H1 (cell line): Measurements from ENCODE around the gene KLRC2. TPM values are rescaled to one million over a fixed set of nuclear protein-coding genes. Genes with fewer than 3 reads are reported as not detected.

ENCODE experiments used
- CTCF ChIA-PET: fragments of 300-600 bp; sonication (Branson Sonifier 250); formaldehyde crosslinking; loops from one replicate; lab custom pipeline; 2021; ENCODE audit not compliant: partially characterized antibody; lab: Charles Lee
- POLR2A ChIA-PET: fragments of 300-600 bp; sonication (Branson Sonifier 250); formaldehyde crosslinking; loops from one replicate; lab custom pipeline; 2021; ENCODE audit warnings: inconsistent platforms; ENCODE audit not compliant: partially characterized antibody; lab: Charles Lee
- DNase-seq, 2 experiments: peaks; one replicate each; pipeline versions ENCODE4 v3.0.0 to v3.0.0-alpha.2; 2010 to 2022; ENCODE audit warnings: low spot score in 2 of 2, low read depth in 1 of 2, mixed read lengths in 1 of 2
- FAIRE-seq: peaks from 2 replicates; lab custom pipeline; 2011; peaks lifted over from hg19 to GRCh38; lab: Jason Lieb, UNC
- H2AFZ ChIP-seq: 2 replicates; pipeline ENCODE4 v1.8.1; 2012; ENCODE audit warnings: low read length, inconsistent platforms
- H2AK5ac ChIP-seq: 2 replicates; pipeline ENCODE4 v1.6.1; 2013; ENCODE audit warnings: low read depth, low read length
- H2BK120ac ChIP-seq: replicated peaks from 2 replicates; pipeline ENCODE3; 2013; ENCODE audit warnings: low read depth, low read length, inconsistent platforms
- H2BK12ac ChIP-seq: 2 replicates; pipeline ENCODE4 v1.6.1; 2013; ENCODE audit warnings: low read depth, low read length
- H2BK15ac ChIP-seq: 2 replicates; pipeline ENCODE4 v1.6.1; 2013; ENCODE audit warnings: low read length
- H2BK20ac ChIP-seq: 2 replicates; pipeline ENCODE4 v1.6.1; 2013; ENCODE audit warnings: low read length
- H2BK5ac ChIP-seq: 2 replicates; pipeline ENCODE4 v1.6.1; 2013; ENCODE audit warnings: low read depth, low read length
- H3K14ac ChIP-seq: 2 replicates; pipeline ENCODE4 v1.6.1; 2013; ENCODE audit warnings: inconsistent platforms; ENCODE audit not compliant: insufficient read length
- H3K18ac ChIP-seq: 2 replicates; pipeline ENCODE4 v1.6.1; 2013; ENCODE audit warnings: low read length; ENCODE audit errors: extremely low read depth
- H3K23ac ChIP-seq: 2 replicates; pipeline ENCODE4 v1.6.1; 2013; ENCODE audit warnings: inconsistent platforms; ENCODE audit not compliant: insufficient read length
- H3K23me2 ChIP-seq: 2 replicates; pipeline ENCODE4 v1.6.1; 2013; ENCODE audit warnings: low read depth, low read length
- H3K27ac ChIP-seq: 2 replicates; pipeline ENCODE4 v1.6.1; 2011; ENCODE audit warnings: low read depth, low read length, inconsistent platforms
- H3K27me3 ChIP-seq, 4 experiments: replicated peaks in 1 of 4; 1 replicate in 1 of 4; 2 replicates in 3 of 4; pipeline versions ENCODE4 v1.6.1 to v1.8.1; 2011 to 2013; ENCODE audit warnings: low read length in 3 of 4, mild to moderate bottlenecking in 3 of 4, inconsistent platforms in 2 of 4, mixed read lengths in 2 of 4, moderate library complexity in 1 of 4; ENCODE audit not compliant: control insufficient read depth in 3 of 4, insufficient read depth in 3 of 4; ENCODE audit errors: extremely low read depth in 1 of 4
- H3K36me3 ChIP-seq, 4 experiments: 2 replicates each; pipeline versions ENCODE4 v1.6.1 to v1.8.1; 2011 to 2013; ENCODE audit warnings: mild to moderate bottlenecking in 4 of 4, low read length in 3 of 4, moderate library complexity in 2 of 4, control low read depth in 1 of 4, inconsistent platforms in 1 of 4; ENCODE audit not compliant: insufficient read depth in 4 of 4, control insufficient read depth in 2 of 4
- H3K4ac ChIP-seq: replicated peaks from 2 replicates; pipeline ENCODE3; 2013; ENCODE audit warnings: low read length, low read depth, mixed read lengths, inconsistent platforms; ENCODE audit not compliant: insufficient read length
- H3K4me1 ChIP-seq, 4 experiments: replicated peaks in 1 of 4; 1 replicate in 1 of 4; 2 replicates in 3 of 4; pipeline versions ENCODE4 v1.6.1 to v1.8.1; 2011 to 2013; ENCODE audit warnings: low read length in 3 of 4, inconsistent platforms in 2 of 4, mixed read lengths in 1 of 4; ENCODE audit not compliant: insufficient read depth in 4 of 4, control insufficient read depth in 3 of 4
- H3K4me2 ChIP-seq, 2 experiments: 2 replicates each; pipeline versions ENCODE4 v1.6.1 to v1.8.1; 2011 to 2013; ENCODE audit warnings: low read depth in 2 of 2, low read length in 2 of 2, control low read depth in 1 of 2, inconsistent platforms in 1 of 2, mild to moderate bottlenecking in 1 of 2; ENCODE audit not compliant: insufficient read depth in 1 of 2
- H3K4me3 ChIP-seq, 4 experiments: fragments of 200-600, 300-600 bp in 1 of 4; sonication (generic), shearing (Covaris generic), sonication (Bioruptor Twin) in 1 of 4; 2 replicates each; pipeline versions ENCODE4 v1.5.1 to v1.8.1; 2011 to 2016; ENCODE audit warnings: low read length in 4 of 4, low read depth in 3 of 4, control low read depth in 2 of 4, inconsistent platforms in 2 of 4, mild to moderate bottlenecking in 2 of 4, mixed read lengths in 1 of 4, moderate library complexity in 1 of 4; ENCODE audit not compliant: insufficient read depth in 2 of 4; ENCODE audit errors: extremely low read depth in 1 of 4
- H3K56ac ChIP-seq: replicated peaks from 2 replicates; pipeline ENCODE3; 2013; ENCODE audit warnings: low read depth, mild to moderate bottlenecking, mixed read lengths, low read length, inconsistent platforms; ENCODE audit not compliant: insufficient read length
- H3K79me1 ChIP-seq: 2 replicates; pipeline ENCODE4 v1.6.1; 2013; ENCODE audit warnings: low read depth, low read length, control low read depth
- H3K79me2 ChIP-seq, 2 experiments: 2 replicates each; pipeline versions ENCODE4 v1.6.1 to v1.8.1; 2012 to 2013; ENCODE audit warnings: low read length in 2 of 2, mild to moderate bottlenecking in 2 of 2, inconsistent platforms in 1 of 2; ENCODE audit not compliant: insufficient read depth in 2 of 2, control insufficient read depth in 1 of 2
- H3K9ac ChIP-seq, 4 experiments: replicated peaks in 1 of 4; 1 replicate in 1 of 4; 2 replicates in 3 of 4; pipeline versions ENCODE4 v1.6.1 to v1.8.1; 2011 to 2013; ENCODE audit warnings: low read depth in 3 of 4, low read length in 3 of 4, control low read depth in 2 of 4, mild to moderate bottlenecking in 2 of 4, moderate library complexity in 2 of 4, inconsistent platforms in 1 of 4; ENCODE audit errors: extremely low read depth in 1 of 4
- H3K9me3 ChIP-seq, 2 experiments: 2 replicates each; pipeline versions ENCODE4 v1.6.1 to v1.8.1; 2012 to 2013; ENCODE audit warnings: mild to moderate bottlenecking in 2 of 2, moderate library complexity in 2 of 2, control low read depth in 1 of 2, inconsistent platforms in 1 of 2, low read depth in 1 of 2, low read length in 1 of 2, mixed read lengths in 1 of 2; ENCODE audit not compliant: insufficient read depth in 2 of 2
- H4K20me1 ChIP-seq, 2 experiments: replicated peaks in 1 of 2; 2 replicates each; pipeline versions ENCODE3 to v1.8.1; 2011 to 2013; ENCODE audit warnings: inconsistent platforms in 2 of 2, low read length in 2 of 2, mild to moderate bottlenecking in 1 of 2; ENCODE audit not compliant: insufficient read depth in 2 of 2, control insufficient read depth in 1 of 2
- H4K5ac ChIP-seq: 2 replicates; pipeline ENCODE4 v1.6.1; 2013; ENCODE audit warnings: low read length, low read depth, mixed read lengths, inconsistent platforms; ENCODE audit not compliant: insufficient read length
- H4K8ac ChIP-seq: 2 replicates; pipeline ENCODE4 v1.8.0; 2013; ENCODE audit warnings: mild to moderate bottlenecking, moderate library complexity, low read length, inconsistent platforms; ENCODE audit not compliant: insufficient read depth; ENCODE audit errors: extremely low read depth
- H4K91ac ChIP-seq: replicated peaks from 2 replicates; pipeline ENCODE3; 2013; ENCODE audit warnings: low read length, mixed read lengths, inconsistent platforms; ENCODE audit not compliant: insufficient read length
- BRCA1 ChIP-seq: IDR thresholded peaks from 2 replicates; pipeline ENCODE4 v1.6.1; 2012; ENCODE audit warnings: low read depth, low read length, improper control_type of control experiment
- FOSL1 ChIP-seq: IDR thresholded peaks from 2 replicates; pipeline ENCODE4 v1.6.1; 2011; ENCODE audit warnings: mild to moderate bottlenecking, low read depth, low read length, moderate library complexity; ENCODE audit not compliant: insufficient read depth
- GABPA ChIP-seq: IDR thresholded peaks from 2 replicates; pipeline ENCODE4 v1.6.1; 2011; ENCODE audit warnings: mild to moderate bottlenecking, low read length, moderate library complexity, borderline replicate concordance; ENCODE audit not compliant: insufficient read depth
- GTF2F1 ChIP-seq: IDR thresholded peaks from 2 replicates; pipeline ENCODE4 v1.6.1; 2012; ENCODE audit warnings: low read depth, low read length, improper control_type of control experiment, borderline replicate concordance
- HDAC6 ChIP-seq: IDR thresholded peaks from one replicate; pipeline ENCODE4 v1.7.1; 2012; ENCODE audit warnings: low read depth, mild to moderate bottlenecking, inconsistent platforms, low read length, moderate library complexity
- NRF1 ChIP-seq: IDR thresholded peaks from 2 replicates; pipeline ENCODE4 v1.6.1; 2011; ENCODE audit warnings: mild to moderate bottlenecking, low read depth, low read length, improper control_type of control experiment
- RXRA ChIP-seq: IDR thresholded peaks from 2 replicates; pipeline ENCODE4 v1.6.1; 2011; ENCODE audit warnings: low read depth, mild to moderate bottlenecking, low read length, moderate library complexity; ENCODE audit not compliant: insufficient read depth
- SIX5 ChIP-seq: IDR thresholded peaks from 2 replicates; pipeline ENCODE4 v1.6.1; 2011; ENCODE audit warnings: mild to moderate bottlenecking, low read depth, low read length
- TAF1 ChIP-seq: IDR thresholded peaks from 2 replicates; pipeline ENCODE4 v1.6.1; 2011; ENCODE audit warnings: mild to moderate bottlenecking, low read depth, low read length
- YY1 ChIP-seq: IDR thresholded peaks from 2 replicates; pipeline ENCODE4 v1.6.1; 2011; ENCODE audit warnings: low read depth, mild to moderate bottlenecking, low read length
- ZNF274 ChIP-seq: IDR thresholded peaks from 2 replicates; pipeline ENCODE4 v1.7.0; 2012; ENCODE audit warnings: low read length, borderline replicate concordance; ENCODE audit errors: extremely low read depth
- WGBS, 2 experiments: shearing (Covaris generic) in 1 of 2; methylation state at CpG; one replicate each; pipeline versions ENCODE4 v1.1.6 to v1.1.7; 2013 to 2015; ENCODE audit warnings: low lambda C conversion rate in 2 of 2, mixed read lengths in 2 of 2, inconsistent platforms in 1 of 2, low coverage in 1 of 2, missing lambda C conversion rate in 1 of 2; ENCODE audit not compliant: insufficient replicate concordance in 2 of 2, insufficient coverage in 1 of 2, insufficient read length in 1 of 2; ENCODE audit errors: extremely low coverage in 1 of 2, missing lambda C conversion rate in 1 of 2; 5-methylcytosine and 5-hydroxymethylcytosine counted together
- polyA plus RNA-seq, 7 experiments: library from polyadenylated mRNA; depleted of rRNA in 3 of 7; stranded (reverse) in 5 of 7; unstranded in 2 of 7; fragments of >200 nt in 5 of 7; fragments of 200-250 nt in 2 of 7; gene quantifications; 1 replicate in 5 of 7; 2 replicates in 1 of 7; 4 replicates in 1 of 7; pipeline versions ENCODE4 v1.2.1 to v1.2.3, GENCODE V29; 2011 to 2013; ENCODE audit warnings: missing spikeins in 2 of 7, mixed read lengths in 2 of 7
- total RNA-seq: library from RNA; stranded (reverse); fragmentation: NEBNext Ultra II Directional; extraction: Animal tissue kit (Norgen Biotek cat#: 25700); gene quantifications from 2 replicates; pipeline ENCODE4 v1.2.1, GENCODE V29; 2021
- TF ChIP-seq, protein P1 (sequence below), 3 experiments: IDR thresholded peaks; 1 replicate in 2 of 3; 2 replicates in 1 of 3; pipeline versions ENCODE4 v1.5.1 to v1.6.1; 2011; ENCODE audit warnings: low read length in 3 of 3, mild to moderate bottlenecking in 3 of 3, inconsistent platforms in 2 of 3, low read depth in 1 of 3, moderate library complexity in 1 of 3; ENCODE audit not compliant: insufficient read depth in 1 of 3; ENCODE audit errors: control extremely low read depth in 1 of 3

The KLRC2 gene
- total and polyA plus RNA-seq, 2 of the 8 experiments (the other 6 are each of a cell fraction or from before 2014, with no cell fraction given), result not detected

DNA sequence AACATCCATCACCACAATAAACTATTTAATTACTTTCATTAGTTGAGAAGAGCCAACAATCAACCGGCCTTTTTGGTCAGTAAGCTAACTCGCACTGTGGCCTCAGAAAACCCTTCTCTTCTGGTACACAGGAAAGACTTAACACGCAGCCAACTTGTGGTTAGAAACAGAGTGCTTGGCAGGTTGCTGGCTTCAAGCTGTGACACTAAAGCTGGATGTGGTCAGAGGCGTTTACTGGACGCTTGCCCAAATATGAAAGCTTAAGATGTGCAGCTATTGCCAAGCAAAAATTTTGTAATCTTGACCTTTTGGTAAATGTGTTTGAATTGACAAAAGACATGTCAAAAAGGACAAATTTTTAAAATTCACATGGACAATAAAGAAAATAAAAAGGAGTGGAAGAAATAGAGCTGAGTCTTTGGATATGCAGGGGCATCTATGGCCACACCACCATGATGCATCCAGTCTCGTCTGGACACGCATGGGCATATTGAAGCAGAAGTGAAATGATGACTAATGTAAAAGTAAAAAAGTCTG, 43.3 kb downstream of the KLRC2 start:
- Histone ChIP-seq H3K9me3 (no peaks in the 10 kb centered on the region), H2AK5ac (no peak overlapping the region), H3K14ac (no peak overlapping the region), H3K4me3 (no peak overlapping the region), H2BK120ac (no peak overlapping the region), H3K23ac (no peak overlapping the region), H2AFZ (no peak overlapping the region), H4K5ac (no peak overlapping the region), H3K79me2 (no peaks in the 10 kb centered on the region), H3K27me3 (peaks cover 0 to 1% (median 0%) of the 10 kb centered on the region in 4 experiments; a peak in 1 of 7 replicates), H3K56ac (no peak overlapping the region), H2BK15ac (no peak overlapping the region), H3K9ac (no peak overlapping the region), H3K4ac (no peak overlapping the region), H4K8ac (no peak overlapping the region), H2BK12ac (no peak overlapping the region), H2BK5ac (no peak overlapping the region), H3K4me1 (no peaks in the 10 kb centered on the region), H3K36me3 (no peaks in the 10 kb centered on the region), H3K79me1 (no peaks in the 10 kb centered on the region), H4K91ac (no peak overlapping the region), H3K4me2 (no peak overlapping the region), H4K20me1 (no peaks in the 10 kb centered on the region), H3K18ac (no peak overlapping the region), H3K27ac (no peak overlapping the region), H3K23me2 (no peaks in the 10 kb centered on the region), H2BK20ac (no peak overlapping the region)
- CTCF ChIA-PET, result interaction anchor here (1.3 kb wide), 1 partner anchor 19 kb away, joined by 3 read pairs; no protein-coding TSS in a partner anchor
- no peak for FAIRE-seq
- POLR2A ChIA-PET, result no interaction called here
- no peak for DNase-seq
- WGBS, 2 experiments, result 89% methylated on average over 7 of the region's 7 CpGs; no CpG with 5 or more reads in 1 of the 2 experiments
- TF ChIP-seq YY1 (no peak), TAF1 (no peak), FOSL1 (no peak), SIX5 (no peak), HDAC6 (no peak), ZNF274 (no peak), GTF2F1 (no peak), NRF1 (no peak), GABPA (no peak), BRCA1 (no peak), RXRA (no peak)
- TF ChIP-seq, protein P1, sequence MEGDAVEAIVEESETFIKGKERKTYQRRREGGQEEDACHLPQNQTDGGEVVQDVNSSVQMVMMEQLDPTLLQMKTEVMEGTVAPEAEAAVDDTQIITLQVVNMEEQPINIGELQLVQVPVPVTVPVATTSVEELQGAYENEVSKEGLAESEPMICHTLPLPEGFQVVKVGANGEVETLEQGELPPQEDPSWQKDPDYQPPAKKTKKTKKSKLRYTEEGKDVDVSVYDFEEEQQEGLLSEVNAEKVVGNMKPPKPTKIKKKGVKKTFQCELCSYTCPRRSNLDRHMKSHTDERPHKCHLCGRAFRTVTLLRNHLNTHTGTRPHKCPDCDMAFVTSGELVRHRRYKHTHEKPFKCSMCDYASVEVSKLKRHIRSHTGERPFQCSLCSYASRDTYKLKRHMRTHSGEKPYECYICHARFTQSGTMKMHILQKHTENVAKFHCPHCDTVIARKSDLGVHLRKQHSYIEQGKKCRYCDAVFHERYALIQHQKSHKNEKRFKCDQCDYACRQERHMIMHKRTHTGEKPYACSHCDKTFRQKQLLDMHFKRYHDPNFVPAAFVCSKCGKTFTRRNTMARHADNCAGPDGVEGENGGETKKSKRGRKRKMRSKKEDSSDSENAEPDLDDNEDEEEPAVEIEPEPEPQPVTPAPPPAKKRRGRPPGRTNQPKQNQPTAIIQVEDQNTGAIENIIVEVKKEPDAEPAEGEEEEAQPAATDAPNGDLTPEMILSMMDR (IDR thresholded peaks at IDR 0.05; ENCODE audit: control extremely low read depth in 1 of 3, insufficient read depth in 1 of 3, low read depth in 1 of 3, low read length in 3 of 3), result no peak
